NCI-H1092 (cell line): ENCODE results near the gene YWHAE.
A peak's percentile ranks its signal among the peaks of the same experiment; 100 is the strongest.
"Not testable (repeated sequence)": the region's sequence is repeated elsewhere in the genome, so short reads cannot be mapped to it uniquely, and the experiment has no call there.

Source experiments
- DNase-seq: peaks from one replicate; lab custom pipeline; 2025; lab: John Stamatoyannopoulos, UW

Gene YWHAE

DNA sequence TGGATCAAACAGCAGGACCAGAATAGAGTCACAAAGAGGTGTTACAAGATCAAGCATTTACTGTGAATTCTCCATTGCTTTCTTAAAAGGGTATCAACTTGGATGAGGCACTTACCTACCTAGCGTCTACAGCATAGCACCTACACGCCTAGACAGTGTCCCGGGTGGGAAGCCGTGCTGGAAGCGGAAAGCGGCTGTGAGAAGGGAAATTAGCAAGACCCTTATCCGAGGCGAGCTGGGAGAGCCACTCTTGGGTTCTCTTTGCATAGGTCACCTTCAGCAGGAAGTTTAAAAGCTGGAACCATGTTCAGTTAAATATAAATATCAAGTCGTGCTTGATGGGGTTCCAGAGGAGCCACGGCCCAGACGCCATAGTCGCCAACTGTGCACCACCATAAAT, 74.3 kb downstream of the YWHAE start:
- no peak for DNase-seq

DNA sequence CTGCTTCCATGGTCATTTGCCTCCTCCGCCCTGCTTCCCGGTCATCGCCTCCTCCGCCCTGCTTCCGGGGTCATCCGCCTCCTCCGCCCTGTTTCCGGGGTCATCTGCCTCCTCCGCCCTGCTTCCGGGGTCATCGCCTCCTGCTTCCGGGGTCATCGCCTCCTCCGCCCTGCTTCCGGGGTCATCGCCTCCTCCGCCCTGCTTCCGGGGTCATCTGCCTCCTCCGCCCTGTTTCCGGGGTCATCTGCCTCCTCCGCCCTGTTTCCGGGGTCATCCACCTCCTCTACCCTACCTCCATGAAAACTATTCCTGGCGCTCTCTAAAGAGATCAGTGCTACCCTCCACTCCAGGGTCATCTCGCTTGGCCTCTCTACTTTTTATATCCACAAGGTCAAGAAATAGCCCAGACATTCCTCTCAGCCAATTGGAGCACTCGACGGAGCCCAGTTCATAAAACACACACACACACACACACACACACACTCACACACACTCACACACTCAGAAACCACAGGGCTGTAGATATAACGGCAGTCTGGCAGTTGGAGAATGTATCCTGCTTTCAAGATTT, 75.7 kb downstream of the YWHAE start:
- DNase-seq = no peak

DNA sequence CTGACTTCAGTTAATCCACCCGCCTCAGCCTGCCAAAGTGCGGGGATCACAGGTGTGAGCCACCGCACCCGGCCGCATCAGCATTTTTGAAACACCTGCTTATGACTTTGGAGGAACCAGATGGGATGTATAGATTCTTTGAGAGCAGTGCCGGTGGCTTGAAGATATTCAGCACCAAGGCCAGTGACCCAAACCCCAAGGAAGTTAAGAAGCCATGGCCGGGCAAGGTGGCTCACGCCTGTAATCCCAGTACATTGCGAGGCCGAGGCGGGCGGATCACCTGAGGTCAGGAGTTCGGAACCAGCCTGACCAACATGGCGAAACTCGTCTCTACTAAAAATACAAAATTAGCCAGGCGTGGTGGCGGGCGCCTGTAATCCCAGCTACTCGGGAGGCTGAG, 76.7 kb downstream of the YWHAE start:
- DNase-seq = no peak

DNA sequence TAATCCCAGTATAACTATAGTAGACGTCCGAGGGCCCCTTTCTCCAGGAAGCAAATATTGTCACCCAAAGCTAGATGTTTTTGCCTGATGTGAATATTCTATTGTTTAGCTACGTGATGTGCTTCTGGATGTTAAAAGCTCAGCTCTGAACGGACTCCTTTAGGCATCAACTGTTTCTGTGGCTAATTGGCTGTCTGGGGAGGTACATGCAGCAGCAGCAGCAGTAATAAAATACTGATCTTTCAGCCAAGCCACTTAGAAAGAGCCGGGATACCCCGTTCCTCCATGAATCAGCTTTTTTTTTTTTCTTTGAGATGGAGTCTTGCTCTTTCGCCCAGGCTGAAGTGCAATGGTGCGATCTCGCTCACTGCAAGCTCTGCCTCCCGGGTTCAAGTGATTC, 77.5 kb downstream of the YWHAE start:
- no peak for DNase-seq

- DNase-seq = no peak
These were observed 78.0 kb downstream of the YWHAE start for GRCh38 chr17:1322014-1322428.

- peak; percentile 72 for DNase-seq
These were observed 84.1 kb downstream of the YWHAE start for GRCh38 chr17:1315891-1316403.

GRCh38 chr17:1315409-1315808, 84.6 kb downstream of the YWHAE start:
- no peak for DNase-seq

GRCh38 chr17:1313270-1314005, 86.6 kb downstream of the YWHAE start:
- DNase-seq = no peak

GRCh38 chr17:1312261-1312870, 87.7 kb downstream of the YWHAE start:
- no peak for DNase-seq

DNA sequence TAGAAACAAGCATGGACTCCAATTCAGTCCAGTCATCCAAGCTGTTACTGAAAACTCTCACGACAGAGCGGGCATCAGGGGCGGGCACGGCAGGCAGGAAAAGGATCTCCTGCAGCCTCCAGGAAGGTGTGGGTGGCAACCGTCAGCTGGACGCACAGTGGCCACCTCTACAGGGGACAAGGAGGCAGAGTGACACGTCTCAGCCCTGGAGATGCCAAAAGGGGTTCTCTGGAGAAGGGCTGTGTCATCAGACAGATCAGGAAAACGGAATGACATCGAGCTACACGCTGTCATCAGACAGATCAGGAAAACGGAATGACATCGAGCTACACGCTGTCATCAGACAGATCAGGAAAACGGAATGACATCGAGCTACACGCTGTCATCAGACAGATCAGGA, 92.2 kb downstream of the YWHAE start:
- DNase-seq = not testable (repeated sequence)

DNA sequence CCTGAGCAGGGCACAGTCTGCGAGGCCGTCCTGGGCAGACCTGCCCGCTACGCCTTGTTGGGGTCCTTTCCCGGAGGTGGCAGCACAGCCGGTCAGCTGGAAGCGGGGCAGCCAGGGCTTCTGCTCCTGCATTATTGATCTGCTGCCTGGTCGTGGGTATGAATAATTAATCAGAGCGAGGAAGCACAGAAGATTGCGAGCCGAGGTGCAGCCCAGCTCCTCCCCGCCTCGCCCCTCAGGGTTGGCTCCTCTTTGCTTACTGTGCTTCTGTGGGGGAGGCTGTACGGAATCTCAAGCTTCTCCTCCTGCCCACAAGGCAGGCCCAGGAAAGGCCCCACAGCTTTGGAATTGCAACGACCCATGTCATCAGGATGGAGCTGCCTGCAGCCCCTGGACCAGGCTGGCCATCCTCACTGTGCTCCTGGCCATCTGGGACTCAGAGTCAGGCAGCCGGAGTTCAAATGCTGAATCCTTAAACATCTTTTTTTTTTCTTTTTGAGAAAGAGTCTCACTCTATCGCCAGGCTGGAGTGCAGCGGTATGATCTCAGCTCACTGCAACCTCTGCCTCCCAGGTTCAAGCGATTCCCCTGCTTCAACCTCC, 95.0 kb downstream of the YWHAE start:
- DNase-seq = no peak

- DNase-seq = no peak
These were observed 95.5 kb downstream of the YWHAE start for GRCh38 chr17:1304522-1304921.

DNA sequence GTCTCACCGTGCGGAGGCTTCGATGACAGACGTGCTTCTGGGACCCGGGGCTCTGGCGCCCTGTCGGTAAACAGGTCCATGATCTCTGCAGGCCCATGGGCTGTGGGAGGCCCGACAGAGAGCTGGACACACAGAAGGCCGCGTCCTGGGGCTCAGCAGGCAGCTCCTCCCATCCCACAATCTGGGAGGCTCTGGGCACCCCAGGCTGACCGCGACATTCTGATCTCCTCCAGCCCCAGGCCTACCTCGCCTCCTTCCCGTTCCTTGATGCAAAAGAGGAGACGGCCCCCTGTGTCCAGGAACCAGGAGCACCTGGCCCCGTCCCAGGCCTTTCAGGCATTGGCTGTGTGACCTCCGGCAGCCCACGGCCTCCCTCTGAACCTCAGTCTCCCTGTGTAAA, 97.3 kb downstream of the YWHAE start:
- DNase-seq = no peak

GRCh38 chr17:1301546-1301945, 98.5 kb downstream of the YWHAE start:
- DNase-seq = no peak

GRCh38 chr17:1300371-1300905, 99.6 kb downstream of the YWHAE start:
- DNase-seq = no peak

GRCh38 chr17:1299552-1300370, 100.3 kb downstream of the YWHAE start:
- no peak for DNase-seq

DNA sequence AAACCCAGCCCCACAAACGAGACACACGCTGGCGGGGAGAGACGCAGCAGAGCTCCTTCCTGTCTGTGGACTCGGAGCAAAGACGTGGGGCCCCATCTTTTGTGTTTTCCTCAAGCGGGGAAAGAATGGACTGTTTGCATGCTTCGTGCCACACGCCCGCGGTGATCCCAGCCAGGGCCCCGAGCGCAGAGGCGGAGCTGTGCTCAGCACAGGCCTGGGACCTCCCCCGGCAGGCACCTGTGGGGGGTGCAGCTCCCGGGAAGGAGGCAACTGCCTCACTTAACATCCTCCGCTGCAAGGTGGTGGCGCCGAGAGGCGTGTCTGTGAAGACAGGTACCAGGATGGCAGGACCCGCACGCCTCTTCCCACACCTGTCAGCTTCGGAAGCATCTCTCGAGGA, 101.4 kb downstream of the YWHAE start:
- no peak for DNase-seq
